Activated CD4-positive, CD25-positive, alpha-beta regulatory T cell treated with anti-CD3 and anti-CD28 coated beads, Interleukin-2, amount 50 U/mL, for 16 hours (primary cell): ENCODE measurements around the gene ITPR3.

Experiments
- DNase-seq: peaks from one replicate; pipeline ENCODE4 v3.0.0-alpha.2; 2020; ENCODE audit warnings: low read depth, low spot score

The ITPR3 gene

DNA sequence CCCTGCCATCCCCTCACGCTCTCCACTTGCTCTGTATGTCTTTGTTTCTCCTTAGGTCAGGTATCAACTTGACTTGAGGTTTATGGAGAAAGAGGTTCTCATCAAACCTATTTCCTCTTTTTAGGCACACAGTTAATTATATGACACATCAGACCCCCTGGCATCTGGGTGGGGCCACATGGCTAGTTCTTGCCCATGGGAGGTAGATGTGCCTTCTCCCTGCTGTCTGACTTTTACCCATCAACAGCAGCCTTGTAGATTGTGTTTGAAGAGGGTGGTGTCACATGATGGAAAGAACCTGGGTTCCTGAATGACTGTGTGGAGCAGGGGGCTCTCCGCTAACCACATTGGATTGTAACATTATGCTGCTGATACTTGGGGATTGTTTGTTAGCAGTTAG, 97.6 kb downstream of the ITPR3 start:
- no peak for DNase-seq

DNA sequence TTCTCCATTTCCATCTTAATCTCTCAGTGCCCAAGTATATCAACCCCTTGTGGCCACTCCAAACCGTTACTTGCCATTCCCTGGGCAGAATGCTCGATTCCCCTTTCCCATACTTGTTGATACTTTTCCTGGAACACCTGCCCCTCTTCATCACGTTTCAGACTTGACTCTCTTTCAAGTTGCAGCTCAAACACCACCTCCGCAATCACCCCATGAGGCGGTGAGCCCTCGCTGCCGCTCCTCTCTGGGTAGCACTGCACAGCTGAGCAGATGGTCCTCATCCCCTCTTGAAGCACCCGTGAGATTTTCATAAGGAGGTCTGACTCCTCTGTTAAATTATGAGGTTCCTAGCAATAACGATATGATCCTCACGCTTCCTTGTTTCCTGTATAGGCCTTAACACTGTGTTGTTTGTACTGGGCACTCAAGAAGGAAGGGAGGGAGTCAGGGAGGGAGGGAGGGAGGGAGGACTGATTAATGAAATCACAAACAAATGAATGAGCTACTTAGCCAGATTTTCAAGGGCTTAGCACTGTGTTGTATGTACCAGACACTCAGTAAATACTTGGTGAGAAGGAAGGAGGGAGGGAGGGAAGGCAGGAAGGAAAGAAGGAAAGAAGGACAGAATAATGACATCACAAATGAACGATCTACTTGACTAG, 98.3 kb downstream of the ITPR3 start:
- DNase-seq = no peak

DNA sequence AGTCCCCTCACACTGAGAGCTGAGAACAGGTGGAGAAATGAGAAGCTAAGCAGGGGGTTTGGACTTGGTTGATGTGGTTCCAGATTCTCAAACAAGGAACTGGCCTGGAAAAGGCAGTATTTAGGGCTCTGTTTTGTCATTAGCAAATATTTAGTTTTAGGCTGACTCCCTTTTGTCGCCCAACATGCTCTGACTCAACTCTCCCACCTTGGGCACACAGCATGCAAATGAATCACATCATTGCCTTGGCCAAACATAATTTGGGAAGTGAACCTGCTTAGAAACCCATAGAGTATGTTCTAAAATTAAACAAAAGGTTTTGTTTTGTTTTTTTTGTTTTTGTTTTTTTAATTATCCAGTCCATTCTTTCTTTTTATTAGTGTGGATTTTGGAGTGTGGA, 99.9 kb downstream of the ITPR3 start:
- no peak for DNase-seq

DNA sequence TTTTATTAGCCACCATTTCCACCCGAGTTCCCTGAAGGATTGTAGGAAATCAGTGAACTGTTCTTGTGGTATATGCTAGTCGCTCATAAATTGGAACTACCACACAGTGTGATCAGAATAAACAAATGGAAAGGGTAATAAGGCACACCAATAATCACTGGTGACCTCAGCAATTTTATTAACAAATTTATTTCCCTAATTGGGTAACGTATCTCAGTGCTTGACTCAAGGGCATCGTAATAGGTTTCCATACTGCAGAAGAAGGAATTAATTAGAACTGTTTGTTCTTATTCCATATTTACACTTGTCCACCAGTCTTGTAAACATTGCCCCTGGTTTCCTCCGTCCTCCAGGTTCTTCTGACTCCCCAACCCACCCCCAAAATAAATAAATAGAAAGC, 100.4 kb downstream of the ITPR3 start:
- no peak for DNase-seq

DNA sequence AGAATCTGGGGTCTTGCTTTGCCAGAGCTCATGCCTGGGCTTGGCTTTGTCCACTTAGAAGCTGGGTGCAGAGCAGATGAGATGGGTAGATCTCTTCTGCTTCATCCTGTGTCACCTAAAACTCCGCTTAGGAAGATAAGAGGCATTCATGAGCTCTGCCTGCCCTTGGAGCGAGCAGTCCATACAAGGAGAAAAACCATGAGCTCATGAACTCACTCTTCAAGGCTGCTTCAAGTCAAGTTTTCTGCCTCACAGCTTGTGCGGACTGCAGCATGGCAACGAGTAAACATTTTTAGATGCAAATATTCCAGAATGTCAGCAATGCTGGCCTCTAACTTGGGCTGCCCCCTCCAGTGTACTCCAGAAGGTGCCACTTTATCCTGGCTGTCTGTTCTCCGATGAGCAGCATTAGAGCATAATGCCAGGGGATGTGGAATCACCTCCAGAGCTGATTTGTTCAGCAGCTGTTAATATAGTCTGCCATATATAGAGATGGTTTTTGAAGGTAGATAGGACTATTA, 101.0 kb downstream of the ITPR3 start:
- no peak for DNase-seq

DNA sequence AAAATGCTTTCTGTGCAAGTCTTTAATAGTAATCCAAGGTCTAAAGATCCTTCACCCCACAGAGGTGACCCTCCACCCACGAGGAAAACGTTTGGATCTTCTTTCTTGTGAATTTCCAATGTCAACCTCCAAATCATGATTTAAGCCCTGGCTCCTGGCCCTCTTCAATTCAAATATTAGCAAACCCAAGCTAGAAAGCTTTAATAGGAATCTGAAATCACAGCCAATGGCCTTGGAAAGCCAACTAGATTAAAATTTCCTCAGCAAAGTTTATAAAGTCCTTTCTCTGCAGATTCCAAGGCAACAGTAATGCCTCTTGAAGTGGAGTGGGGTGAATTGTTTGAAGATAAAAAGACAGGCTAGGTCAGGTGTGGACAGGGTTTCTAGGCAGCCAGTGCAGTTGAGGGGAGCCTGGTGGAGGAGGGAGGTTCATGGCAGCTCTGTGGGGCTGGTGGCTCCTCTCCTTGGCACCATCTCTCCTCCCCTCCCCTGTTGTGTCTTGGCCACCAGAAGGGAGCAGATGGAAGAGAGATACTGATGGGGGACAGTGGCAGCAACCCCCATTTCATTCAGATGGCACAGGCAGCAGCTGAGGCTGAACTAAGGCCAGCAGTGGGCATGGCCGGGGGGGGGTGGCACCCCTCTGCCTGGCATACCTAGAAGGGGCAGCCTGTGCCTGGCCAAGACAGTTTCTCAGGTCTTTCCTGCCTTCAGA, 102.4 kb downstream of the ITPR3 start:
- no peak for DNase-seq

DNA sequence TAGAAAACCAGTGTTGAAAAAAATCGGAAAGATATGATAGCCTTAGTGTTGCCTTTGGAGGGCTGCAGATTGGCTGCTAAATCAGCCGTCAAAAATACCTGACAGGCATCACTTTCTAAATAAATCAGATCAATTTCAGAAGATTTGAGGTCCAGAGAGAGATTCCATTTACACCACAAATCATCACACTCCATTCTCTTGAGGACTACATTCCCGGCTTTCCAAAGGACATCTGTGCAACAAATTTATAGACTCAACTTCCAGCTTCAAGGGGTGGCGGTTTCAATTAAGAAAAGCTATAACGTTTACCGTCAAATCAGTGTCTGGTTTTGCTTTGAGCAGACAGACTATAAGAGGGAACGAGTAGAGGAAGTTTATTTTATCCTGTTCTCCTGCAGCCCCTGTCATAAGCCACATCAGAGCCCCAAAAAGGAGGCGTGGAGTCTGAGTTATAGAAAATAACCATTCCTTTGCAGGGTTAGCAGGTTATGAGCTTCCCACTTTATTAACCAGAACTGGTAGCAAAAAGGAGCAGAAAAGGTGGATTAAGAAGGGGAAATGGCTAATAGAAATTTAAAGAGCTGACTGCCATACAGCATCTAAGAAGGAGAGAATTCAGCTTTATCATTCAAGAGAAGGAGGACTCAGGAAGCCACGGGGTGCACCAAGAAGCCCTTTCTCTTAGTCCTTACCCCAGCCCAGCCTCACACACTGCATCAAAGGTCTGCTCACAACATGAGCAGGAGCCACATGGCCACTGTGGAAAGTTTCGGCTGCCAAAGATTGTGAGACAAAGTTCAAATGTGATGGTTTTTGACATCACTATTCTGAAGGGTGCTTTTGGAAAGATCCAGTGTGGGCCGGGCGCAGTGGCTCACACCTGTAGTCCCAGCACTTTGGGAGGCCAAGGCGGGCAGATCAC, 103.2 kb downstream of the ITPR3 start:
- no peak for DNase-seq

DNA sequence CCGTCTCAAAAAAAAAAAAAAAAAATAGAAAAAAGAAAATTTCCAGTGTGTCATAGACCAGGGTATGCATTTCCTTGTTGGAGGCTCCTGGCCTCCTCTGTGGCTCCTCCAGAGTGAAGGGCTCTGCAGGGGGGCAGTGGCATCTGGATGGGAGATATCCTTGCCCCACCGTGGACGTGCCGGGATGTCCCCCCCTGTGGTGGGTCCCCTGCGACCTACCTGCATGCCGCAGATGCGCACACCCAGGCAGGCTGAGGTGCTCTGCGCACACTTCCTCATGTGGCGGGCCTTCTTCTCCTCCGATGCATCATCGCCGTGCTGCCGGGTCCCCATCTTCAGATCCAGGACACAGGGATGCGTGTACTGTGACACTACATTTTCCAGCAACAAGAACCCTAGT, 104.1 kb downstream of the ITPR3 start:
- DNase-seq = no peak

DNA sequence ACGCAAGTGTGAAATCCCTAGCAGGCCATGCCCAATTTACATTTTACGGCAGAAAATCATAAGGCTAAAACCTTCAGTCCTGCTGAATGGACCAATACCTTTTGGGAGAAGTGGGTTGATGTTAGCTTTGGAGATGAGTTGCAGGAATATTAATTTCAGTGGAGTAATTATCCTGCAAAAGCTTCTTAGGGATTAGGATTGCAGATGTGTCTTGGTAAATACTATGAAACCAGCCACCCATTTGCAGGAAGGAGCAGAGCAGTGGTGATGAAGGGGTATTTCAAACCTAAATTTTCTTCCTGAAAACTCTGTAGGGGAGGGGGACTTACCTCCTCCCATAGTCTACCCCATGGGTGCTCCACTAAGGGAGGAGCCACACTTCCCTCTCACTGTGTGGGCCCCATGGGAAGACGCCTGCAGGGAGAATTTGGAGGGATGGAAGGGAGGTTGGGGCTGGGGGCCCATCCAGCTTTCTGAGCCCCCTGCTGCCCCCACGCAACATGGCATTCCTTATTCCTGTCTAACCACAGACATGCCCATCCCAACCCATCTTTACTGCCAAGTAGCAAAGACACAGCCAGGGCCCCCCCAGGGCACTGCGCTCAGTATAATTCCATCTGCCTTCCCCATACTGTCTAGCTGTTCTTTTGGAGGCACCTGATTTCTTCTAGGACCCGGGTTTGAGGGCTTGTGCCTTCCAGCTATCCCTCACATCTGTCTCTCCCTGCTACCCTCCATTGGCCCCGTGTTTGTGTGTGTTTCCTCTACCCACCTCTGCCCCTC, 105.0 kb downstream of the ITPR3 start:
- no peak for DNase-seq

DNA sequence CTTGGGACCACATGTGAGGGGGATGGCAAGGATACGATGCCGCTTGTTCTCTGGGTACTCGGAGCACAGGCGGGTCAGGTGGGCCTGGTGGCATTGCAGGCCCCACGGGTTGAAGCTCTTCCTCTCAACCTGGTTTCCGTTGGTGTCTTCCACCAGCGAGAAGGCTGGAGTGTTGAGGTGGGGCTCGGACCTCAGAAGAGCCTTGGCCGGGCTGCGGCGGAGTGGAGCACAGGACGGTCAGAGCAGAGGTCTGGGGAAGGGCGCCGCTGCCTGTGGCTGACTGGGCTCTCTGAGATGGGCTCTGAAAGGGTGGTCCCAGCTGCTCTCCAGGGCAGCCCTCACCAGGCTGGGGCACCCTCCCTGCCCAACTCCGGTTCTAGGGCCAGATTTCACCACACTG, 105.6 kb downstream of the ITPR3 start:
- DNase-seq = no peak

DNA sequence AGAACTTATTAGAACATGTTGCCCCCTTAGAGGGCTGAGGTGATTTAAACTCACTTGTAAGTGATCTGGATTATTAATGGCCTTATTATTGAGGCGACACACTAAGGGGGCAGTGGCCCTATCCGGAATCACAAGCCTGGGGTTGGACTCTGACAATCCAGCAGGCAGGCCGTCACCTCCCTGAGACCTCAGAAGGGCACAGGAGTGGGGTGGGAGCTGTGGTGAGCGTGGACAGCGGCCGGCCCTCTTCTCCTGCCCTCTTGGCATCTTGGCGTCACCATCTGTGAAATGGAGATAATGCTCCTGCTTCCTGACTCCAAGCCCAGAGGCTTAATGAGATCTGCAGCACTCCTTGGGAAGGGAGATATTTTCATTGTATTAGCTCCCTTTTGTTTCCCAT, 106.0 kb downstream of the ITPR3 start:
- no peak for DNase-seq

DNA sequence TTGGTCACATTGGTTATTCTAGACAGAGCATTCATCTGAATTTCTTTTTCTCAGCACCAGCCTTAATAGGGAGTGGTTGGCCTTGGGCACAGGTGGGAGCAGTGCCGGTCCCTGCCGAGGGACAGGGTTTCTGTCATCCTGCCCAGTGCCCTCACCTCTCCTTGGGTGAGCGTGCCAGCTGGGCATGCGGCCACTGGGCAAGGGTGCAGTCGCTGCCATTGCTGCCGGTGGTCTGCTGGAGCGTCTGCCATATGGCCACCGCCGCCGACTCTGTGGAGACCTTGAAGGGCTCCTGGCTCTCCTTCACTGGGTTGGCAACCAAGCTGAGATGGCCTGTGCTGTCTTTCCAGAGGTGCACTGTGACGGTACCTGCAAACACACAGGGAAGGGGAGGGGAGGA, 106.8 kb downstream of the ITPR3 start:
- DNase-seq = no peak

DNA sequence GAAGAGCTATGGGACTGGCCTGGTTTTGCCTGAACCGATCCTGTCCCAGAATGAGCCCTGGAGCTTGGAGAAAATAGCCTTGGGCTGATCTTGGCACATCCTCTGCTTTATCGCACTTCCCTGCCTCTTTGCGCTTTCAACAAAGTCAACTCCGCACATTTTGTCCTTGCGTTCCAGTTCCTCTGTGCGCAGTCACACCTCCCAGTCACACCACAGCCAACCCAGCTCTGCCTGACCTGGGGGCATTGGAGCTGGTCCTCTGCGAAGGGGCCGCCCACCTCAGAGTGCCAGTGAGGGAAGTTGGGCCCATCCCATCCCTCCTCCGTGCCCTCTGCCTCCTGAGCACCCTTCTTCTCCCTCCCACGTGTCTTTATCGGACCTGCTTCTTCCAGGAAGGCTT, 107.3 kb downstream of the ITPR3 start:
- DNase-seq = no peak

DNA sequence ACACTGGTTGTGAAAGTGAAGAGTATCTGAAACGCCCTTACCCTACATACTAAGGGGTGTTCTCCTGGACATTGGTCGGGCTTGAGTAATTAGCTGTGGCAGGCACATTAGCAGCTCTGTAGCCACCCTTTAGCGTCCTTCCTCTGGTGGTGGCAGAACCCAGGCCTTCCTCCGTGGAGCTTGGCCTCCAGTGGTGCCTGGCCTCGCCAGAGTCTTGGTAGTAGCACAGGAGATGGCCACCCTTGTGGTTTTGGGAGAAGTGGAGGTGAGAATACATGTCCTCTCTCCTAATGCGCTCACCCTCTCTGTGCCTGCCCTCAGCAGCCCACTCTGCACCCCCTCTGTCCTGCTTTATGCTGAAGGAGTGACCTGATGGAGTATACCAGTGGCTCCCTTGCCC, 107.9 kb downstream of the ITPR3 start:
- no peak for DNase-seq

DNA sequence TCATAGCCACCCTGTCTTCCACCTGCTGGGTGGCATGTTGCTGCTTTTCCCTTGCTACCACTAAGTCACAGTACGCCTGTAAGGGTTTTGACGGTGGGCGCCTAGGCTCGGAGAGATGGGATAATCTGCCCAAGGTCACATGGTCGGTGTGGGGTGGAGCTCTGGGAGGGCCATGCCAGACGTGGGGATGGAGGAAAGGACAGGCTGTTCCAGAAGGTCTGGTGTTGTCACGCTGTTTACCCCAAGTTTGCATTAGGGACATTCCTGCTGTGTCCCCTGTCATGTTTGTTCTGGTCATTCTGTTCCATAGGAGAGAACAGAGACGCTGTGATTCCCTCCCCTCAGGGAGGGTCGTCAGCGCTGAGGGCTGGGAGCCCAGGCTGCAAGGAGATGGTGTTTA, 109.5 kb downstream of the ITPR3 start:
- no peak for DNase-seq

DNA sequence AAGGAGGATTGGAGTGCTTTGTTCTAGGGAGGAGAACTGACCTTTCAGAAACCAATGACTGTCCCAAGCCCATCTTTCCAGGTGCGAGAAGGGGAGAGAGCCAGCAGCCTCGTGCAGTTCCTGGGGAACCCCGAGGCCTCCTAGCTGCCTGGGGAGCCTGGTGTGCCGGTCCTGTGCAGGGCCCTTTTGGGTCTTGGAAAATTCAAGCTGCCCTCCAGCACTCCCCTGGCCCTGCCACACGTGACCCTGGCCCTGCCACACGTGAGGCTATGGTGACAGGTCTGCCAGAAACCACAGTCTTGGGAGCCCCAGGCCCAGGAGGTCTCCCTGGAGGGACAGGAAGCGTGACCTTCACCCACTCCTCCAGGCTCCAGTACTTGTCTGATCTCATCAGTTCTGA, 109.9 kb downstream of the ITPR3 start:
- no peak for DNase-seq

DNA sequence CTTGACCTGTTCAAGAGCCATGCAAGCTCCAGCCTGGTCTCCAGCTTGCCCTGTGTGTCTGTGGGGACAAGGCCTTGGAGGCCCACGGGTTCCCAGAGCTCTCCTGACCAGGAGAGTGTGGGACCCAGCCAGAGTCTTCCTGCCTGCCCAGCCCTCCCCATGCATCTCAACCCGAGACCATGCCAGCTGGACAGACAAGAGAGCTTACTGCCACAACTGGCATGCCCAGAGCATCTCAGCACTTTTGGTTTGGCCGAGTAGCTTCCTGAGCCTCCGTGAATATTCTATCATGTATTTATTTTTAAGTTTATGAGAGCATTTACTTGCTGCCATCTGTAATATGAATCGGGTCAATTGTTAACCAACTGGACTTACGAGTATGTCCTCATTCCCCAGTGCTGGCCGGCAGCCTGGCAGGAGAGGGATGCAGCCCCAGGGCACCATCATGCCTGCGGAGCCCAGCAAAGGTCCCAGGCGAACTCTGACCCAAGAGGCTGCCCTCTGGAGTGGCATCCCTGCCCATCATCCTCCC, 110.7 kb downstream of the ITPR3 start:
- DNase-seq = no peak

DNA sequence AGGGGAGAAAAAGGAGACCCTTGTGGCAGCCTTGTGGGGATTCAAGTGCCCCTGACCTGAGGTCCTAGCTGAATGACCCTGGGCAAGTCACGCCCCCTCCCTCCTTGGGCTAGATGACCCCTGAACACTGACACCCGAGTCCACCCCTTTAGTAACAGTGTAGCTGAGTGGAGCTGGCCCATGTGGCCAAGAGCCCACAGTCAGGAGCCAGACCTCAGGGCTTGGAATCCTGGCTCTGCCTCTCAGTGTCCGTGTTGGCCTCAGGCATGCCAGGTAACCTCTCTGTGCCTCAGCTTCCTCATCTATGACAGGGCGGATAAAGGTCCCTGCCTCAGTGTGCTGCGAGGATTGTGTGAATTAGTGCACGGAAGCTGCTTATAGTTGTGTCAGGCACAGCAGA, 111.3 kb downstream of the ITPR3 start:
- DNase-seq = no peak

DNA sequence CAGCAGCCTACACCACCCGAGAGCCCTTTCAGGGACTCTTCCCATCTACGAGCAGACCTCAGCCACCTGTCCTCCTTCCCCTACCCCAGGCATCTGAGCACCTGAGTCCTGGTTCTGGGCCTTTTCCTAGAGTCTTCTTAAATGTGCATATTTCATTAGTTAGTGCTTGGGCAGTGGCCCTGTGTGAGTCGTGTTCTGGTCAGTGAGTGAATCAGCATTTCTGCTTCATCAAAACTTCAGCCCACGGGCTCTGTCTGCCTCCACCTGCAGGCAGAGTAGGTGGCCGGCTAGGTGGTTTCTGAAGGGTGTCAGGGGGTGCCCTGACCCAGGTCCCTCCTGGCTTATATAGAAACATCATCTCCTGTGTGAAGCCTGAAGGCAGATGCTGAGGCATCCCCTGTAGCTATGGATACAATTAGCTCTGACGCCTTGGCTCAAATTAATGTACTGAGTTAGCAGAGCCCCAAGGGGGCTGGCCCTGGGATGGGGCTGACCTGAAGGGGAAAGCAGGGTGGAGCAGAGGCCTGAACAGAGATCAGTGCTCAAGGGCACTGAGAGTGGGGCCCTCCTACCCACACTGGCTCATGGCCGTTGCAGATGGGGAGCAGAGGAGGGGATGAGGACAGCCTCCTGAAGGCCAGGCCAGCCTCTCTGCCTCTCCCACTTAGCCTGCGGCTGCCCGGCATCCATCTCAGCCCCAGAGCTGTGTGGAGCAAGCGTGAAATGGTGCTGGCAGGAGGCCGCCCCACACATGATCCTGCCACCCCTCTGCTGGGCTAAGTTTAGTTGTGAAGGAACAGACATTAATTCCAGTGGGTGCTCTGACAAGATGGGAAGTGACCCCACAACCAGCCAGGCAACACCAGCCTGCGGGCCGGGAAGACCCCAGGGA, 111.9 kb downstream of the ITPR3 start:
- DNase-seq = no peak

DNA sequence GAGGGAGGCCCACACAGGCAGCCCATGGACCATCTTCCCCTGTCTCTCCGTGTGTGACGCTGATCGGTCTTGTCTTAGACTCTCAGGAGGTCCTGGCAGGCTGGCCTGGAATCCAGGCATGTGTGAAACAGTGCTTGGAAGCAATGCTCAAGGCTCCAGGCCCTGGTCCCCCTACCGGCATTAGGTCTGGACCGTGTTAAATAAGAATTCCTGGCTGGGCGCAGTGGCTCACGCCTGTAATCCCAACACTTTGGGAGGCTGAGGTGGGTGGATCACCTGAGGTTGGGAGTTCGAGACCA, 112.5 kb downstream of the ITPR3 start:
- no peak for DNase-seq

DNA sequence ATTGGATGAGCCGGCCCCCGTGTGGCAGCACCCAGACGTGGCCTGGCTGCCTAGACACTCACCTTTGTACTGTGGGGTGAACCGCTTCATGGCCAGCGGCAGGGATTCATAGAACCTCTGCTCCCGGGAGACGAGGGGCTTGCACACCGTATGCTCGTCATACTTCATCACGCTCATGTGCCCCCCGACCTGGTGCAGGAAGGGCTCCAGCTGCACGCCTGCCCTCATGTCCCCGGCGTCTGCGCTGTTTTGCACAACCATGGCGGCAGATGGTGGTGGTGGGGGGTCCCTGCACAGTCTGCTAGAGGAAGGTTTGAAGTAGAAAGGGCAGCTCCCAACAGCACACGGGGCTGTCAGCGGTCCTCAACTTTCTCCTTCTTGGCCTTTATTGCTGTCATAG, 114.1 kb downstream of the ITPR3 start:
- no peak for DNase-seq
